Stimulated activated naive CD8-positive, alpha-beta T cell treated with anti-CD3 and anti-CD28 coated beads, Interleukin-15, Interleukin-2, amounts not matched to agents 100 ng/mL and 50 ng/mL, for 24 hours (primary cell): ENCODE data around the gene CPXCR1.
"Not testable (repeated sequence)": the region's sequence is repeated elsewhere in the genome, so short reads cannot be mapped to it uniquely, and the experiment has no call there.

Source experiments
- H3K27ac Mint-ChIP-seq: one replicate; pipeline ENCODE4 v1.8.0; 2021; ENCODE audit warnings: mild to moderate bottlenecking, mixed read lengths
- H3K27me3 Mint-ChIP-seq: one replicate; pipeline ENCODE4 v1.8.0; 2021; ENCODE audit warnings: mixed read lengths
- H3K36me3 Mint-ChIP-seq: one replicate; pipeline ENCODE4 v1.8.0; 2021; ENCODE audit warnings: low read depth, mixed read lengths
- H3K4me1 Mint-ChIP-seq: one replicate; pipeline ENCODE4 v1.8.0; 2021; ENCODE audit warnings: low read depth, mixed read lengths
- H3K4me3 Mint-ChIP-seq: one replicate; pipeline ENCODE4 v1.8.0; 2021; ENCODE audit warnings: mild to moderate bottlenecking, mixed read lengths
- H3K9me3 Mint-ChIP-seq: one replicate; pipeline ENCODE4 v1.8.0; 2021; ENCODE audit warnings: mixed read lengths

The CPXCR1 gene

DNA sequence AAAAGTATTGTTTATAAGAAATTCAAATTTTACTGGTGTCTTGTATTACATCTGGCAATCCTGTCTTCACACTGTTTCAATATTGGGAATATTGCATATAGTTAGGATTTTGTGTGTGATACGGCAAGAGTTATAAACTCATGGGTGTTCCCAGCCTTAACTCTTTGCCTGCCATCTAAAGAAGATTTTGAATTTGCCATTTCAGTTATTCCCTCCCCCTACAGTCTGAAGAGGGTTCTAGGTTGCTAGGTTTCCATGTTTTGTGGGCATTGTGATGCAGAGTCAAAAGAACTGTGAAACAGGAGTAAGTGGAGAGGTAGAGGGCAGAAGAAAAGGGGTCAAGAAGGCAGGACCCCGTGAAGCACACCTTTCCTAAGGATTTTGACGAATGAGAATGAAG is at the start of gene CPXCR1:
Gene CPXCR1 (plus strand): TSS at position 301 of the 400 bp plus-strand sequence. CDS start 6,190 bp downstream, outside the sequence.
- Mint-ChIP-seq H3K27ac (no peak within 1 kb of the TSS), H3K4me3 (no peak within 1 kb of the TSS), H3K36me3 (no peaks in the 10 kb centered on the region), H3K9me3 (peaks cover 4% of the 10 kb centered on the region), H3K4me1 (no peaks in the 10 kb centered on the region), H3K27me3 (no peaks in the 10 kb centered on the region)

DNA sequence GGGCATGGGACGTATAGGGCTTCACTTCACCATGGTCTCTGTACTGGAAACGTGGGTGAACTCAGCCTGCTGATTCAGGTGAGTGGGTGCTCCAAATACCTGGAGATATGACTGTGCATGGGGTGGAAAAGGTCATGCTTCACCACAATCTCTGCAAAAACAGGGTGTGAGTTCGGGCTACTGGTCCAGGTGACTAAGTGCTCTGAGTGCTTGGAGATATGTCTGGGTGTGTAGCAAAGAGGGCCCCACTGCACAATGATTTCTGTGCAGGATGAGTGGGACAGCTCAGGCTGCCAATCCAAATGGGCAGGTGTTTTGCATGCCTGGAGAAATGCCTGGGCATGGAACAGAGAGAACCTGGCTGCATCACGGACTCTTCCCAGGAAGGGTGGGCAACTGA is 11.2 kb upstream of the CPXCR1 start:
- Mint-ChIP-seq H3K27ac (no peak overlapping the region), H3K4me1 (no peaks in the 10 kb centered on the region), H3K36me3 (no peaks in the 10 kb centered on the region), H3K9me3 (peaks cover 5% of the 10 kb centered on the region), H3K27me3 (no peaks in the 10 kb centered on the region), H3K4me3 (no peak overlapping the region)

DNA sequence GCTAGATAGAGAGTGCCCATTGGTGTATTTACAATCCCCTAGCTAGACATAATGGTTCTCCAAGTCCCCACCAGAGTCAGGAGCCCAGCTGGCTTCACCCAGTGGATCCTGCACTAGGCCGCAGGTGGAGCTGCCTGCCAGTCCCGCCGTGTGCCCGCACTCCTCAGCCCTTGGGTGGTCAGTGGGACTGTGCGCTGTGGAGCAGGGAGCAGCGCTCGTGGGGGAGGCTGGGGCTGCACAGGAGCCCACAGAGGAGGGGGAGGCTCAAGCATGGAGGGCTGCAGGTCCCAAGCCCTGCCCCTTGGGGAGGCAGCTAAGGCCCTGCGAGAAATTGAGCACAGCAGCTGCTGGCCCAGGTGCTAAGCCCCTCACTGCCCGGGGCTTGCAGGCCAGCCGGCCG is 810 bp upstream of the CPXCR1 start:
- H3K9me3 Mint-ChIP-seq, H3K4me3 Mint-ChIP-seq, H3K27ac Mint-ChIP-seq, H3K36me3 Mint-ChIP-seq, H3K4me1 Mint-ChIP-seq, H3K27me3 Mint-ChIP-seq: not testable (repeated sequence)

DNA sequence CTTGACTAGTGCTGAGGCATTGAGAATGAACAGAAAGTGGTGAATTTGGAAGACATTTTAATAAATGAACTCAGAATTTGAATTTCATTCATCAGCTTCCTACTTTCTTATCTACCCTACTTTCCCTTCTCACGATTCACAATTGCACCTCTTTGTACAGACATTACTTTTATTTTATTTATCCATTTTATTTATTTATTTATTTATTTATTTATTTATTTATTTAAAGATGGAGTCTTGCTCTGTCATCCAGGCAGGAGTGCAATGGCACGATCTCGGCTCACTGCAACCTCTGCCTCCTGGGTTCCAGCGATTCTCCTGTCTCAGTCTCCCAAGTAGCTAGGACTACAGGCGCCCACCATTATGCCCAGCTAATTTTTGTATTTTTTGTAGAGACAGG is 5.3 kb downstream of the CPXCR1 start:
- H3K27me3 Mint-ChIP-seq, H3K27ac Mint-ChIP-seq, H3K4me3 Mint-ChIP-seq: not testable (repeated sequence)

DNA sequence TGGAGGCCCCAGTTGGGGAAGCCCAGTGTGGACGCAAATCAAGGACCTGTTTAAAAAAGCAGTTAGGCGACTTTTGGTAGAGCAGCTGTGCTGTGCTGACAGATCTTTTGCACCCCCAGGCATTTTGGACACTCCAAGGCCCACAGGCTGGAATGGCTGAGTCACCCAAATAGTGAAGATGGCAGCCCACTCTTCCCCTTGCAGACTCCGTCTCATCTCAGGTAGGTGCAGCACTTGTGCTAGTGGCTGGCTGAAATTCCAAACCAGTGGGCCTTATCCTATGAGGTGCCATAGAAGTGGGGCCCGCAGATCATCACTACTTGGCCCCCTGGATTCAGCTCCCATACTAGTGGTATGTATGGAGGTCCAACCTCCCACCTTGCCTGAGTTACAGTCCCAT is 42.8 kb downstream of the CPXCR1 start:
- Mint-ChIP-seq H3K27me3 (no peaks in the 10 kb centered on the region), H3K36me3 (no peaks in the 10 kb centered on the region), H3K4me3 (no peak overlapping the region), H3K4me1 (no peaks in the 10 kb centered on the region), H3K9me3 (no peaks in the 10 kb centered on the region), H3K27ac (no peak overlapping the region)

More for the DNA sequence above, 5.3 kb downstream of the CPXCR1 start:
- H3K9me3 Mint-ChIP-seq, H3K36me3 Mint-ChIP-seq, H3K4me1 Mint-ChIP-seq: not testable (repeated sequence)
